Coronary artery (tissue), 2 donors: ENCODE measurements around the gene CACNG3.

Experiments used
- DNase-seq: peaks from one replicate; pipeline ENCODE4 v3.0.0-alpha.2; 2017; ENCODE audit warnings: low spot score
- H3K27ac ChIP-seq, 2 donors: fragments of 200-600 bp; sonication (generic); one replicate each; pipeline ENCODE4 v1.5.1; 2016 to 2019
- H3K4me3 ChIP-seq: fragments of 200-600 bp; sonication (generic); 2 replicates; pipeline ENCODE4 v1.5.1; 2016; ENCODE audit warnings: mild to moderate bottlenecking, moderate library complexity
- CTCF ChIP-seq: fragments of 200-600 bp; sonication (generic); IDR thresholded peaks from one replicate; pipeline ENCODE4 v1.5.1; 2019; ENCODE audit warnings: antibody characterized with exemption

Gene CACNG3

GRCh38 chr16:24357511-24357910 is 101.4 kb downstream of the CACNG3 start:
- no peak for DNase-seq
- H3K27ac ChIP-seq: no peak overlapping the region
- TF ChIP-seq CTCF: no peak
- H3K4me3 ChIP-seq: no peak overlapping the region

GRCh38 chr16:24358117-24358516 is 102.0 kb downstream of the CACNG3 start:
- no peak overlapping the region for H3K4me3 ChIP-seq
- no peak for TF ChIP-seq CTCF
- H3K27ac ChIP-seq: no peak overlapping the region
- no peak for DNase-seq

GRCh38 chr16:24359490-24359889 is 103.4 kb downstream of the CACNG3 start:
- Histone ChIP-seq H3K27ac (no peak overlapping the region), H3K4me3 (no peak overlapping the region)
- DNase-seq: no peak
- no peak for TF ChIP-seq CTCF

GRCh38 chr16:24360936-24361335 is 104.8 kb downstream of the CACNG3 start:
- DNase-seq: no peak

GRCh38 chr16:24364596-24364995 is 108.5 kb downstream of the CACNG3 start:
- TF ChIP-seq CTCF: no peak
- H3K27ac ChIP-seq: no peak overlapping the region
- DNase-seq: no peak
- H3K4me3 ChIP-seq: no peak overlapping the region

More at GRCh38 chr16:24360936-24361335, 104.8 kb downstream of the CACNG3 start:
- H3K27ac ChIP-seq: no peak overlapping the region
- no peak overlapping the region for H3K4me3 ChIP-seq
- TF ChIP-seq CTCF: no peak

- no peak for DNase-seq
- Histone ChIP-seq H3K27ac (no peak overlapping the region), H3K4me3 (no peak overlapping the region)
- no peak for TF ChIP-seq CTCF
These were observed 111.1 kb downstream of the CACNG3 start for GRCh38 chr16:24367186-24367710.

GRCh38 chr16:24372824-24373223 is 116.7 kb downstream of the CACNG3 start:
- TF ChIP-seq CTCF: no peak
- no peak for DNase-seq
- no peak overlapping the region for H3K27ac ChIP-seq
- no peak overlapping the region for H3K4me3 ChIP-seq
